ENCODE measurements around the gene SERPINF2. TPM values are rescaled to one million over a fixed set of nuclear protein-coding genes. Genes with fewer than 3 reads are reported as not detected.

Gene SERPINF2
- total RNA-seq, 1 donor from 2014 or later, result 0.37 TPM

DNA sequence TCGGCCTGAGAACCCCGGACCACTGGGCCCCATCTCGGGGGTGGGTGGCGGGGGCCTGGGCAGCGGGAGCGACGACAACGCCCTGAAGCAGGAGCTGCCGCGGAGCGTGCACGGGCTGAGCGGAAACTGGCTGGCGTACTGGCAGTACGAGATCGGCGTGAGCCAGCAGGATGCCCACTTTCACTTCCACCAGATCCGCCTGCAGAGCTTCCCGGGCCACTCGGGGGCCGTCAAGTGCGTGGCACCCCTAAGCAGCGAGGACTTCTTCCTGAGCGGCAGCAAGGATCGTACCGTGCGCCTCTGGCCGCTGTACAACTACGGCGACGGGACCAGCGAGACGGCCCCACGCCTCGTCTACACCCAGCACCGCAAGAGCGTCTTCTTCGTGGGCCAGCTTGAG is 8.9 kb upstream of the SERPINF2 start:
- H3K4me3 Mint-ChIP-seq (ENCODE audit: unreplicated experiment), result no peak overlapping the region
- no peak for DNase-seq
- H3K36me3 Mint-ChIP-seq (ENCODE audit: unreplicated experiment), result peaks cover 7% of the 10 kb centered on the region
- peaks cover 5% of the 10 kb centered on the region for H3K4me1 Mint-ChIP-seq (ENCODE audit: low read depth, unreplicated experiment)
- H3K9me3 Mint-ChIP-seq (ENCODE audit: unreplicated experiment), result peaks cover 4% of the 10 kb centered on the region
- TF ChIP-seq, protein P1, sequence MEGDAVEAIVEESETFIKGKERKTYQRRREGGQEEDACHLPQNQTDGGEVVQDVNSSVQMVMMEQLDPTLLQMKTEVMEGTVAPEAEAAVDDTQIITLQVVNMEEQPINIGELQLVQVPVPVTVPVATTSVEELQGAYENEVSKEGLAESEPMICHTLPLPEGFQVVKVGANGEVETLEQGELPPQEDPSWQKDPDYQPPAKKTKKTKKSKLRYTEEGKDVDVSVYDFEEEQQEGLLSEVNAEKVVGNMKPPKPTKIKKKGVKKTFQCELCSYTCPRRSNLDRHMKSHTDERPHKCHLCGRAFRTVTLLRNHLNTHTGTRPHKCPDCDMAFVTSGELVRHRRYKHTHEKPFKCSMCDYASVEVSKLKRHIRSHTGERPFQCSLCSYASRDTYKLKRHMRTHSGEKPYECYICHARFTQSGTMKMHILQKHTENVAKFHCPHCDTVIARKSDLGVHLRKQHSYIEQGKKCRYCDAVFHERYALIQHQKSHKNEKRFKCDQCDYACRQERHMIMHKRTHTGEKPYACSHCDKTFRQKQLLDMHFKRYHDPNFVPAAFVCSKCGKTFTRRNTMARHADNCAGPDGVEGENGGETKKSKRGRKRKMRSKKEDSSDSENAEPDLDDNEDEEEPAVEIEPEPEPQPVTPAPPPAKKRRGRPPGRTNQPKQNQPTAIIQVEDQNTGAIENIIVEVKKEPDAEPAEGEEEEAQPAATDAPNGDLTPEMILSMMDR (IDR thresholded peaks at IDR 0.05; ENCODE audit: partially characterized antibody, unreplicated experiment), result no peak
- H3K27me3 Mint-ChIP-seq (ENCODE audit: unreplicated experiment), result peaks cover 5% of the 10 kb centered on the region
- no peak overlapping the region for H3K27ac Mint-ChIP-seq (ENCODE audit: unreplicated experiment)

DNA sequence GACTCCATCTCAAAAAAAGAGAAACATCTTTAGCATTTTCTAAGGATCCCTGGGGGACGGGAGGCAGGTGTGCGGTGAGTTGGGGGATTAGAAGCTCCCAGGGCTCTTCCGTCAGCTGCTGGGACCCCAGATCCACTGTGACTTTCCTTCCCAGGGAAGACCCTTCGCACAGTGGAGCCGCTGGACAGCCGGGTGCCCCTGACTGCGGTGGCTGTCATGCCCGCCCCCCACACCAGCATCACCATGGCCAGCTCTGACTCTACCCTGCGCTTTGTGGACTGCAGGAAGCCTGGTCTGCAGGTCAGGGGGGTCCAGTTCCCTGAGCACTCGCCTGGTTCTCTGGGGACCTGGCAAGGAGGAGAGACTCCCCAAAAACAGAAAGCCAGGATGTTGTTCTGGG is 7.3 kb upstream of the SERPINF2 start:
- Mint-ChIP-seq H3K36me3 (ENCODE audit: unreplicated experiment) (no peaks in the 10 kb centered on the region), H3K4me1 (ENCODE audit: low read depth, unreplicated experiment) (peaks cover 5% of the 10 kb centered on the region), H3K9me3 (ENCODE audit: unreplicated experiment) (peaks cover 4% of the 10 kb centered on the region), H3K27ac (ENCODE audit: unreplicated experiment) (no peak overlapping the region), H3K27me3 (ENCODE audit: unreplicated experiment) (no peaks in the 10 kb centered on the region), H3K4me3 (ENCODE audit: unreplicated experiment) (no peak overlapping the region)
- TF ChIP-seq, protein P1 (IDR thresholded peaks at IDR 0.05; ENCODE audit: partially characterized antibody, unreplicated experiment), result no peak
- no peak for DNase-seq

DNA sequence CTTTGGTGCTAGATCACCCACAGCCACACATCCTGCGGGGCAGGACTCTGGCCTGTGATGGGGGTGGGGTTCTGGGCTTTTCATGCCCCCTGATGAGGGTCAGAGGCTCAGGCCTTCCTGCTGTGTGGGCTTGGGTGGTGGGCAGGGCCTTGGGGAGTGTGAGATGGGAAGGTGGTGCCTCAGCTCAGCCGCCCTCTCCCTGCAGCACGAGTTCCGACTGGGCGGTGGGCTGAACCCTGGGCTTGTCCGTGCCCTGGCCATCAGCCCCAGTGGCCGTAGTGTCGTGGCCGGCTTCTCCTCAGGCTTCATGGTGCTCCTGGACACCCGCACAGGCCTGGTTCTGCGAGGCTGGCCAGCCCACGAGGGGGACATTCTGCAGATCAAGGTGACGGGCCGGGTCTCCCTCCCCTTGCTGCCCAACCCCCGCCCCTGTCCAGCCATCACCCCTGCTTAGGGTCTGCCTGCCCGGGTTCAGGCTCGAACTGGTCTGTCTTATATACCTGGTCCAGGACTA is 6.8 kb upstream of the SERPINF2 start:
- Mint-ChIP-seq H3K9me3 (ENCODE audit: unreplicated experiment) (peaks cover 4% of the 10 kb centered on the region), H3K27ac (ENCODE audit: unreplicated experiment) (no peak overlapping the region), H3K27me3 (ENCODE audit: unreplicated experiment) (no peaks in the 10 kb centered on the region), H3K36me3 (ENCODE audit: unreplicated experiment) (no peaks in the 10 kb centered on the region), H3K4me3 (ENCODE audit: unreplicated experiment) (no peak overlapping the region), H3K4me1 (ENCODE audit: low read depth, unreplicated experiment) (peaks cover 5% of the 10 kb centered on the region)
- TF ChIP-seq, protein P1 (IDR thresholded peaks at IDR 0.05; ENCODE audit: partially characterized antibody, unreplicated experiment), result no peak
- DNase-seq, result no peak

DNA sequence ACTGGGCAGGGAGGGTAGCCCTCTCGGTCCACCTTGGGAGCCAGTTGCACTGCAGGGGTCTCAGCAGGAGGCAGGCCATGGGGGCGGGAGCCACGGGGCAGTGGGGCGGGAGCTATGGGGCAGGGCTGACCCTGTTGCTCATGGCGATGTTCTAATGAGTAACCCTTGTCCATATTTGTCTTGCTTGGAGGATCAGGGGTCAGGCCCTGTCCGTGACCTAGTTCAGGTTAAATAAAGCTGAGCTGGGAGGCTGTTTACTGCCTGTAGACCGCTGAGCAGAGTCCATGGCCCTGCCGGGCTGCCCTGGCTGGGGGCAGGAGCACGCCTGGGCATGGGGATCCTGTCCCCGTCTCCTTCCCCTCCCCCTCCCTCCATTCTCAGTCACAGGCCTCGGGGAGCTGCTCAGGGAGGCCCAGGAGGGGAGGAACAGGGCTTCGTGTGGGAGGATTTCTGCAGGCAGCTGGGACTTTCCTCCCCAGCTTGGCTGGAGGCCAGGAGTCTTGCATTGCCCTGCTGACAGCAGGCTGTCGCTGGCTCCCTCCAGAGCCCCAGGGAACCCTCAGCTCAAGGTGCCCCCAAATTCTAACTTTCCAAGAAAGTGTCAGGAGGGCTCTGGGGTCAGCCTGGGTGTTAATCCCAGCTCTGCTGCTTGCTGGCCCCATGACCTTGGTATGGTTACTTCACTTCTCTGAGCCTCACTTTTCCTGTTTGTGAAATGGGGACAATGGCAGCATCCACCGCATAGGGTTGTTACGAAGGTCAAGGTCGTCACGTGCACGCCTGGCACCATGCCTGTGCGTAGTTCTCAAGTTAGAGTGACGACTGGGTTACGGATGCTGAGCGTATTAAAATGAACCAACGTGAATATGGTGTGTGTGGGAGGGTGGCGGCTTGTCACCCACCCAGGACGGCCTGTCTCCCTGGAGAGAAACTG is 6.1 kb upstream of the SERPINF2 start:
- Mint-ChIP-seq H3K27me3 (ENCODE audit: unreplicated experiment) (no peaks in the 10 kb centered on the region), H3K36me3 (ENCODE audit: unreplicated experiment) (no peaks in the 10 kb centered on the region)
- no peak for DNase-seq

More for the DNA sequence above, 6.1 kb upstream of the SERPINF2 start:
- peak overlapping the region; percentile 30 for H3K4me3 Mint-ChIP-seq (ENCODE audit: unreplicated experiment)
- H3K27ac Mint-ChIP-seq (ENCODE audit: unreplicated experiment), result no peak overlapping the region
- TF ChIP-seq, protein P1 (IDR thresholded peaks at IDR 0.05; ENCODE audit: partially characterized antibody, unreplicated experiment), result no peak
- H3K4me1 Mint-ChIP-seq (ENCODE audit: low read depth, unreplicated experiment), result peaks cover 5% of the 10 kb centered on the region
- H3K9me3 Mint-ChIP-seq (ENCODE audit: unreplicated experiment), result peaks cover 4% of the 10 kb centered on the region
